Naive thymus-derived CD8-positive, alpha-beta T cell (primary cell): ENCODE results near the gene CTCF. TPM values are rescaled to one million over a fixed set of nuclear protein-coding genes. Genes with fewer than 3 reads are reported as not detected.

Source experiments
- ATAC-seq, 2 donors: fragments of 150-1000 bp; cut with Tn5 transposase in 1 of 2; sonication (Bioruptor Pico), chemical (Tn5 transposase) in 1 of 2; 1 replicate in 1 of 2; 2 replicates in 1 of 2; pipeline ENCODE4 v1.10.0; 2021; ENCODE audit warnings: mild to moderate bottlenecking in 2 of 2, moderate library complexity in 2 of 2
- POLR2A ChIA-PET: fragments of 350-600 bp; sonication (Branson Sonifier 250); formaldehyde crosslinking; loops from one replicate; lab custom pipeline; 2021; ENCODE audit warnings: antibody characterized with exemption; lab: Charles Lee
- DNase-seq, 10 donors: peaks; one replicate each; pipeline versions ENCODE4 v3.0.0 to v3.0.0-alpha.2; 2020 to 2022
- H3K27ac Mint-ChIP-seq, 10 donors: one replicate each; pipeline ENCODE4 v1.8.0; 2020 to 2022; ENCODE audit warnings: mild to moderate bottlenecking in 10 of 10, mixed read lengths in 10 of 10, moderate library complexity in 4 of 10, inconsistent platforms in 1 of 10
- H3K27me3 Mint-ChIP-seq, 5 donors: one replicate each; pipeline ENCODE4 v1.8.0; 2021 to 2022; ENCODE audit warnings: mixed read lengths in 5 of 5
- H3K36me3 Mint-ChIP-seq, 3 donors: one replicate each; pipeline ENCODE4 v1.8.0; 2020 to 2022; ENCODE audit warnings: mixed read lengths in 3 of 3, mild to moderate bottlenecking in 2 of 3, inconsistent platforms in 1 of 3
- H3K4me1 Mint-ChIP-seq, 4 donors: one replicate each; pipeline ENCODE4 v1.8.0; 2021 to 2022; ENCODE audit warnings: mixed read lengths in 4 of 4
- H3K4me3 Mint-ChIP-seq, 10 donors: one replicate each; pipeline ENCODE4 v1.8.0; 2020 to 2022; ENCODE audit warnings: mild to moderate bottlenecking in 10 of 10, mixed read lengths in 10 of 10, moderate library complexity in 6 of 10, inconsistent platforms in 1 of 10
- H3K9me3 Mint-ChIP-seq, 9 donors: one replicate each; pipeline ENCODE4 v1.8.0; 2020 to 2022; ENCODE audit warnings: mixed read lengths in 9 of 9, mild to moderate bottlenecking in 3 of 9, inconsistent platforms in 1 of 9, moderate library complexity in 1 of 9
- polyA plus RNA-seq, 3 donors: library from polyadenylated mRNA; unstranded; fragments of 300-500 nt; fragmentation: Illumina TruSeq; gene quantifications; one replicate each; pipeline ENCODE4 v1.2.3, GENCODE V29; 2021
- total RNA-seq, 8 experiments: library from RNA in 2 of 8; stranded (reverse) in 2 of 8; gene quantifications; one replicate each; pipeline ENCODE4 v1.2.3 and lab custom pipeline; 2021 to 2026

Gene CTCF
- total and polyA plus RNA-seq, 5 experiments from 2014 or later = 37.1 to 67.6 (median 61.1) TPM

DNA sequence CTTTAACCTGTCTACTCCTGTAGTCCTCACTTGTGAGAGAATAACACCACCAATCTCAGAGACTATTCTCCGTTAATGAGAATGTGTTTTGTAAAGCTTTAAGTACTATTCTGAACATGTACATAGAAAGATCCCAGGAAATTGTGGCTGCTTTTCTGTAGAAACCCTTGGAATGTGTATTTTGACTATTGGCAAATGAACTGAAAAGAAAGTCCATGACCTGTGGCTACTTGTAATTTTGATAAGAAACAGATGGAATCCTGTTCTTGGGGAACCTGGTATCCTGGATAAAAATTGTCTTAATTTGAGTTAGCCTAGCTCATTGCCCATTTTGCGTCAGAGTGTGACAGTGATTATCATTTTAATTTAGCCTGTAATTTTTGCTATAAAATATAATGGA lies 9.1 kb downstream of the CTCF start:
- no peak overlapping the region for H3K4me3 Mint-ChIP-seq
- H3K27me3 Mint-ChIP-seq = no peaks in the 10 kb centered on the region
- ATAC-seq (no peak), DNase-seq (no peak)
- peaks cover 0 to 58% (median 5%) of the 10 kb centered on the region in 3 donors for H3K36me3 Mint-ChIP-seq
- no peak overlapping the region for H3K27ac Mint-ChIP-seq
- POLR2A ChIA-PET = interaction anchor here (0.5 to 1.6 kb wide), 3 partner anchors 8 to 689 kb away, joined by 3 to 5 read pairs (median 3); partner anchors contain the start of gene ACD
- no peaks in the 10 kb centered on the region for H3K9me3 Mint-ChIP-seq
- peaks cover 3 to 45% (median 30%) of the 10 kb centered on the region in 4 donors for H3K4me1 Mint-ChIP-seq

- Mint-ChIP-seq H3K27me3 (no peaks in the 10 kb centered on the region), H3K27ac (peak overlapping the region in 2 of 10 donors; percentile 29 to 67), H3K36me3 (peaks cover 0 to 61% (median 5%) of the 10 kb centered on the region in 3 donors), H3K4me1 (peaks cover 5 to 45% (median 27%) of the 10 kb centered on the region in 4 donors), H3K4me3 (no peak overlapping the region), H3K9me3 (no peaks in the 10 kb centered on the region)
- no peak for DNase-seq
- POLR2A ChIA-PET = interaction anchor here (0.7 to 1.6 kb wide), 2 partner anchors 9 to 24 kb away, joined by 3 to 5 read pairs; no protein-coding TSS in a partner anchor
- no peak for ATAC-seq
Measured at GRCh38 chr16:67571981-67572431, 9.7 kb downstream of the CTCF start.

DNA sequence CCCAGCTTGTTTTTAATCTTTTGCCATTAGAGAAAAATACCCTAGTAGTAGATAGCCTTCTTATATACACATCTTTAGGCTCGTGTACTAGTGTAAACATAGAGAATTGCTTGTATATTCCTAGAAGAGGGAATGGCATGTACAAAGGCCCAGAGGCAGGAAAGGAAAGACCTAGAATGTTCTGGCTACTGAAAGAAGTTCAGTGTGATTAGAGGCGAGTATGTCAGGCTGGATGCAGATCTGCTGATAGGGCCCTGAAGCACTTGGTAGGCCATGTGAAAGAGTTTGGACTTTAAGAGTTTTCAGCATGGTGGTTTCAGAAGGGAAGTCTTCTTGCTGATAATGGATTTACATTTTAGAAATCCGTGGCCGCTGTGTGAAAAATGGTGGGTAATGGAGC lies 17.4 kb downstream of the CTCF start:
- Mint-ChIP-seq H3K27ac (peak overlapping the region in 9 of 10 donors; percentile 12 to 73 (median 45)), H3K4me1 (peaks cover 13 to 39% (median 19%) of the 10 kb centered on the region in 4 donors)

DNA sequence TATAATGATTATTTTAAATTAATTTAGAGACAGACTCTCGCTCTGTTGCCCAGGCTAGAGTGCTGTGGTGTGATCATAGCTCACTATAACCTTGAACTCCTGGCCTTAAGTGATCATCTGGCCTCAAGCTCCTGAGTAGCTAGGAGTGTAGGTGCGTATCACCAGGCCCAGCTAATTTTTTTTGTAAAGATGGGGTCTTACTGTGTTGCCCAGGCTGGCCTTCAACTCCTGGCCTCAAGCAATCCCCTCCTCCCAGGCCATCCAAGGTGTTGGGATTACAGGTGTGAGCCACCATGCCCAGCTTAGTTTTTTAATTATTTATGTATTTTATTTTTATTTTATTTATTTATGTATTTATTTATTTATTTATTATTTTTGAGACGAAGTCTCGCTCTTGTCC lies 17.9 kb downstream of the CTCF start:
- POLR2A ChIA-PET = no interaction called here
- H3K27me3 Mint-ChIP-seq = no peaks in the 10 kb centered on the region

More for the DNA sequence above, 17.4 kb downstream of the CTCF start:
- Mint-ChIP-seq H3K4me3 (no peak overlapping the region), H3K36me3 (peaks cover 0 to 57% (median 5%) of the 10 kb centered on the region in 3 donors), H3K9me3 (no peaks in the 10 kb centered on the region), H3K27me3 (no peaks in the 10 kb centered on the region)
- DNase-seq (no peak), ATAC-seq (no peak)
- POLR2A ChIA-PET = no interaction called here

DNA sequence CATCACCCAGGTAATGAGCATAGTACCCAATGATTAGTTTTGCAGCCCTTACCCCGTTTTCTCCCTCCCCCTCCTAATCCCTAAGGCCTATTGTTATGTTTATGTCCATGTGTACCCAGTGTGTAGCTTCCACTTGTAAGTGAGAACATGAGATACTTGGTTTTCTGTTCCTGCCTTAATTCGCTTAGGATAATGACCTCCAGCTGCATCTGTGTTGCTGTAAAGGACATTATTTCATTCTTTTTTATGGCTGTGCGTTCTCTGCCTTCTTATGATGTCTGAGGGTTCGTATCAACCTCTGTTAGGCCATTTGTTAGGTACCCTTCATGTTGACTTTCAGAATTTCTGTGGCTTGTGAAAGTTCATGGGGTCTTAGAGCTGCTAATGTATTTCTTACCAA lies 31.0 kb downstream of the CTCF start:
- H3K27ac Mint-ChIP-seq = peak overlapping the region in 5 of 10 donors; percentile 44 to 79 (median 52)
- DNase-seq = no peak
- peaks cover 0 to 40% (median 4%) of the 10 kb centered on the region in 3 donors for H3K36me3 Mint-ChIP-seq
- H3K9me3 Mint-ChIP-seq = no peaks in the 10 kb centered on the region
- POLR2A ChIA-PET = interaction anchor here (1.3 kb wide), 1 partner anchor 26 kb away, joined by 4 read pairs; no protein-coding TSS in a partner anchor
- no peaks in the 10 kb centered on the region for H3K27me3 Mint-ChIP-seq
- H3K4me3 Mint-ChIP-seq = no peak overlapping the region
- ATAC-seq = no peak
- H3K4me1 Mint-ChIP-seq = peaks cover 16 to 55% (median 35%) of the 10 kb centered on the region in 4 donors

More for the DNA sequence above, 17.9 kb downstream of the CTCF start:
- ATAC-seq = no peak
- Mint-ChIP-seq H3K36me3 (peaks cover 0 to 54% (median 5%) of the 10 kb centered on the region in 3 donors), H3K9me3 (no peaks in the 10 kb centered on the region), H3K4me1 (peaks cover 13 to 43% (median 22%) of the 10 kb centered on the region in 4 donors), H3K4me3 (no peak overlapping the region), H3K27ac (no peak overlapping the region)
- no peak for DNase-seq

GRCh38 chr16:67593701-67594100 lies 31.4 kb downstream of the CTCF start:
- Mint-ChIP-seq H3K4me1 (peaks cover 16 to 56% (median 36%) of the 10 kb centered on the region in 4 donors), H3K27ac (peak overlapping the region in 5 of 10 donors; percentile 44 to 79 (median 55)), H3K9me3 (no peaks in the 10 kb centered on the region), H3K36me3 (peaks cover 0 to 40% (median 3%) of the 10 kb centered on the region in 3 donors), H3K4me3 (no peak overlapping the region), H3K27me3 (no peaks in the 10 kb centered on the region)
- POLR2A ChIA-PET = interaction anchor here (1.3 kb wide), 1 partner anchor 26 kb away, joined by 4 read pairs; no protein-coding TSS in a partner anchor
- DNase-seq (no peak), ATAC-seq (no peak)

GRCh38 chr16:67594256-67594915 lies 32.1 kb downstream of the CTCF start:
- no peak for DNase-seq
- POLR2A ChIA-PET = interaction anchor here (0.9 kb wide), 1 partner anchor 29 kb away, joined by 3 read pairs; no protein-coding TSS in a partner anchor
- Mint-ChIP-seq H3K36me3 (peaks cover 0 to 39% (median 3%) of the 10 kb centered on the region in 3 donors), H3K27ac (peak overlapping the region in 9 of 10 donors; percentile 3 to 71 (median 54)), H3K27me3 (no peaks in the 10 kb centered on the region), H3K4me1 (peaks cover 17 to 58% (median 39%) of the 10 kb centered on the region in 4 donors), H3K9me3 (no peaks in the 10 kb centered on the region), H3K4me3 (peak overlapping the region in 1 of 10 donors; percentile 26)
- no peak for ATAC-seq

GRCh38 chr16:67594956-67595355 lies 32.6 kb downstream of the CTCF start:
- no peak for ATAC-seq
- peaks cover 19 to 59% (median 44%) of the 10 kb centered on the region in 4 donors for H3K4me1 Mint-ChIP-seq
- POLR2A ChIA-PET = interaction anchor here (0.6 to 0.9 kb wide), 3 partner anchors 15 to 1444 kb away, joined by 3 to 7 read pairs (median 5); no protein-coding TSS in a partner anchor

DNA sequence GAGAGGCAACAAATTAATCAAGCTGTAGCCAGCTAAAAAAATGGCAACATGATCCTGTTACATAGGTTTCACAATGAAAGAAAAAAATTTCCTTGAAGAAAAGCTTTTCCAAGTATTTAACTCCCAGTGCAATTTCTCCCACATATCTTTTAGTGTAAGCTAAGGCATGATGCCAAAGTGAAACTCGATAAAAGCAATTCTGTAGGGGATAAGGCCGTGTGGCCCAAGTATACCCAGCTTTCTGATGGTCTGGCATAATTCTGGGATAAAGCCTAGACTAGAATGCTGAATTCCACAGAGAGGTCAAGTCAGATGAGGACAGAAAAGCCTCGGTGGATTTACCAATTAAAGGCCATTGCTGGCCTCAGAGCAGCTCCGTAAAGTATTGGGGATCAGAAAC lies 36.2 kb downstream of the CTCF start:
- Mint-ChIP-seq H3K4me1 (peaks cover 23 to 57% (median 52%) of the 10 kb centered on the region in 4 donors), H3K27me3 (no peaks in the 10 kb centered on the region), H3K4me3 (no peak overlapping the region), H3K27ac (peak overlapping the region in 3 of 10 donors; percentile 11 to 74 (median 33)), H3K36me3 (peaks cover 0 to 33% (median 3%) of the 10 kb centered on the region in 3 donors), H3K9me3 (no peaks in the 10 kb centered on the region)
- POLR2A ChIA-PET = no interaction called here
- no peak for ATAC-seq
- no peak for DNase-seq

More at GRCh38 chr16:67594956-67595355, 32.6 kb downstream of the CTCF start:
- Mint-ChIP-seq H3K4me3 (peak overlapping the region in 1 of 10 donors; percentile 30), H3K36me3 (peaks cover 0 to 36% (median 3%) of the 10 kb centered on the region in 3 donors), H3K9me3 (no peaks in the 10 kb centered on the region), H3K27me3 (no peaks in the 10 kb centered on the region), H3K27ac (peak overlapping the region in 9 of 10 donors; percentile 1 to 69 (median 47))
- no peak for DNase-seq

GRCh38 chr16:67605641-67606040 lies 43.3 kb downstream of the CTCF start:
- H3K4me3 Mint-ChIP-seq = no peak overlapping the region
- ATAC-seq (no peak), DNase-seq (no peak)
- no peaks in the 10 kb centered on the region for H3K9me3 Mint-ChIP-seq
- H3K27me3 Mint-ChIP-seq = no peaks in the 10 kb centered on the region
- H3K4me1 Mint-ChIP-seq = peaks cover 16 to 35% (median 26%) of the 10 kb centered on the region in 4 donors
- POLR2A ChIA-PET = interaction anchor here (1.5 kb wide), 1 partner anchor 35 kb away, joined by 7 read pairs; no protein-coding TSS in a partner anchor
- H3K27ac Mint-ChIP-seq = peak overlapping the region; percentile 6 to 87 (median 56)
- peaks cover 0 to 18% (median 0%) of the 10 kb centered on the region in 3 donors for H3K36me3 Mint-ChIP-seq

DNA sequence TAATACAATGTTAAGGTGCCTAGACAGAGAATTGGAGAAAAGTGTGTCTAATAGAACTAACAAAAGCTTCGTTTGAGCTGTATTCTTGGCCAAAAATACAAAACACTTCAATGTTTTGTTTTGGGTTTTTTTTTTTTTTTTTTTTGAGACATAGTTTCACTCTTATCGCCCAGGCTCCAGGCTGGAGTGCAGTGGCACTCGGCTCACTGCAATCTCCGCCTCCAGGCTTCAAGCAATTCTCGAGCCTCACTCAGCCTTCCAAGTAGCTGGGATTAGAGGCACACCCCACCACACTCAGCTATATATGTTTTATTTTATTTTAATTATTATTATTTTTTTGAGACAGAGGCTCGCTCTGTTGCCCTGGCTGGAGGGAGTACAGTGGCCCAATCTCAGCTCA lies 44.3 kb downstream of the CTCF start:
- no peaks in the 10 kb centered on the region for H3K9me3 Mint-ChIP-seq
- no peaks in the 10 kb centered on the region for H3K27me3 Mint-ChIP-seq
- no peak for DNase-seq
- POLR2A ChIA-PET = interaction anchor here (0.6 to 1.5 kb wide), 2 partner anchors 36 to 298 kb away, joined by 7 read pairs; no protein-coding TSS in a partner anchor
- ATAC-seq = no peak
- H3K27ac Mint-ChIP-seq = peak overlapping the region in 3 of 10 donors; percentile 43 to 87 (median 71)
- peaks cover 0 to 24% (median 5%) of the 10 kb centered on the region in 3 donors for H3K36me3 Mint-ChIP-seq
- peaks cover 13 to 27% (median 20%) of the 10 kb centered on the region in 4 donors for H3K4me1 Mint-ChIP-seq
- H3K4me3 Mint-ChIP-seq = no peak overlapping the region

DNA sequence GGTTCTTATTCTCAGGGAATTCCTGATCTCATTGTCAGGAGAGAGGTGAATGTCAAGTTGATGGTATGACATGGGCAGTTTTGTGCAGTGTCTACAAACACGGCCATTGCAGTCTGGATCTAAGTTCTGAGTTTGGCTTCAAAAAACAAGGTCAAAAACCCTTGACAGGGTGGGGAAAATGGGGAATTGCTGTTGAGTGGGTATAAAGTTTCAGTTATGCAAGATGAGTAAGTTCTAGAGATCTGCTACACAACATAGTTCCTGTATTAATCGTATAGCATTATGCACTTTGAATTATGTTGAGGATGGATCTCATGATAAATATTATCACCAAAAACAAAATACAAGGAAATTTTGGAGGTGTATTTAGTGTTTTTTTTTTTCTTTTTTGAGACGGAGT lies 46.0 kb downstream of the CTCF start:
- Mint-ChIP-seq H3K4me1 (peaks cover 13 to 22% (median 17%) of the 10 kb centered on the region in 4 donors), H3K9me3 (no peaks in the 10 kb centered on the region), H3K27me3 (no peaks in the 10 kb centered on the region), H3K4me3 (no peak overlapping the region), H3K27ac (peak overlapping the region in 3 of 10 donors; percentile 40 to 76 (median 55)), H3K36me3 (peaks cover 0 to 42% (median 5%) of the 10 kb centered on the region in 3 donors)
- no peak for DNase-seq
- ATAC-seq = no peak
- POLR2A ChIA-PET = interaction anchor here (0.6 kb wide), 1 partner anchor 21 kb away, joined by 7 read pairs; no protein-coding TSS in a partner anchor
